Renal cortex interstitium (tissue), 11 donors: ENCODE results near the gene LZTR1. TPM values are rescaled to one million over a fixed set of nuclear protein-coding genes. Genes with fewer than 3 reads are reported as not detected.

Experiments
- DNase-seq, 11 donors: peaks; one replicate each; pipeline ENCODE4 v3.0.0-alpha.2; 2013; ENCODE audit warnings: low read depth in 9 of 11, low spot score in 4 of 11; ENCODE audit errors: extremely low read depth in 1 of 11
- polyA plus RNA-seq, 3 donors: library from polyadenylated mRNA; unstranded; fragments of 120-200 nt; gene quantifications; one replicate each; pipeline ENCODE4 v1.2.1, GENCODE V29; 2013; ENCODE audit not compliant: insufficient read length in 3 of 3

LZTR1 gene
- polyA plus RNA-seq, 3 donors = 44.4 to 64.1 (median 50.3) TPM

GRCh38 chr22:20945578-20945934, 36.5 kb upstream of the LZTR1 start:
- no peak for DNase-seq

GRCh38 chr22:20946080-20946986, 35.8 kb upstream of the LZTR1 start:
- no peak for DNase-seq

- no peak for DNase-seq
These were observed 35.1 kb upstream of the LZTR1 start for GRCh38 chr22:20946991-20947390.

DNA sequence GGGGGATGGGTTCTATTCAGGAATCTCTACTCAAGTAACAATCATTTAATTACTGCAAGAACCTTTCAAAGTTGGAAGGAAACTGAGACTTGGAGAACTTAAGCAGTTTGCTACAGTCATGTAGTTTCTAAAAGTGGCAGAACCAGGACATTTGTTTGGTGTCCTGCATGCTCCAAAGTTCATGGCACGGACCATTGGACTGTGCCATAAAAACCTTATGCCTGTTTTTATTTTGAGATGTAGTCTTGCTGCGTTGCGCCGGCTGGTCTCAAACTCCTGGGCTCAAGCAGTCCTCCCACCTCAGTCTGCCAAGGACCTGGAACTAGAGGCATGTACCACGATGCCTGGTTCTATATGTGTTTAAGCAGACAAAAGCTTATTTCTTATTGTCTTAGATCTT, 33.6 kb upstream of the LZTR1 start:
- DNase-seq = no peak

- DNase-seq = no peak
These were observed 33.1 kb upstream of the LZTR1 start for GRCh38 chr22:20948989-20949388.

DNA sequence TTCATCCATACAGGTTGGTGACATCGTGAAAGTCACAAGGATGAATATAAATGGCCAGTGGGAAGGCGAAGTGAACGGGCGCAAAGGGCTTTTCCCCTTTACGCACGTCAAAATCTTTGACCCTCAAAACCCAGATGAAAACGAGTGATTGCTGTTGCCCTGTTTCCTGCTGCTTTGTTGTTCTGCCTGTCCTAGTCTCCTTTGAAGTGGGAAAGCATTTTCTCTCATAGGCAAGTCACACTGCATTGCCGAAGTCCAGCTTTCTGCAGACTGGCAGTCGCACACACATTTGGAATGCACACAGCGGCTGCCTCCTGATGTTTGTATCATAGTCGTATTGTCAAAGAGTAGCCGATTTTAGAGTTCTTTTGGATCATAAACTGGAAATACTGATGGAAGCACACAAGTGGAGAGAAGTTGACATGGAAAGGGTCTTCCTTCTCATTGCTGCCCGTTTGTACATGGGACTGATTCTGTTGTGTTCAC, 32.4 kb upstream of the LZTR1 start:
- no peak for DNase-seq

DNA sequence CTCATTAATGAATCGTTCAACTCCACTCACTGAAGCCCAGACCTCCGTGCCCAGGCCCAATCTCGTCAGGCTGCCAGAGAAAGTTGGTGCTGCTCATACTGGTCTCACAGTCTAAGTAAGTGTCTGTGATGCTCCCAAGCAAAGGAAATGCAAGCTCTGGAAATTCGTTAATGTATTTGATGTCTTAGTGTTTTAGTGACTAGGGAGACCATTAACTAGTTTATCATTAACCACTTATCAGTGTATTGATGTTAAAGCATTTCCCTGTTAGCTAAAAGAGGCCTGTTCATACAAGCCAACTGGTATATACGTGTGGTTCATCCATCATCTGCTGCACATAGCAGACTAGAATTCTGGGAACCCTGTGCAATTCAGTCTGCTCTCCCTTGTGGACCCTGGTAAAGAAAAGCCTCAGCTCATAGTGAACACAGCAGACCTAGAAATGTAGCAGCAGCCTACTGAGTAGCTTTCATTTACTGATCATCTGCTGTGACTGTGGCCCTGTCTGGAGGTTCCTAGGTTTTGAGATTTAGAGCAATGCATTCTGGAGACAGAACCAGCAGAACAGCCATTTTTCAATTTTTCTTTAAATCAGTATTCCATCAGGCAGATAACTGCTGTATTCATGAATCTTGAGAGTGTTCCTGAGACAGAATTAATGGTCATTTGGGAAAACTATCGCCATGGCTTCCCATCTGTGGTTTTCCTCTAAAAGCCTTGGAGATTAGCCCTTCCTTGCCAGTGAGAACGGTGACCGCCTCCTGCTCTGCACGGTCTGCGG, 30.8 kb upstream of the LZTR1 start:
- no peak for DNase-seq

DNA sequence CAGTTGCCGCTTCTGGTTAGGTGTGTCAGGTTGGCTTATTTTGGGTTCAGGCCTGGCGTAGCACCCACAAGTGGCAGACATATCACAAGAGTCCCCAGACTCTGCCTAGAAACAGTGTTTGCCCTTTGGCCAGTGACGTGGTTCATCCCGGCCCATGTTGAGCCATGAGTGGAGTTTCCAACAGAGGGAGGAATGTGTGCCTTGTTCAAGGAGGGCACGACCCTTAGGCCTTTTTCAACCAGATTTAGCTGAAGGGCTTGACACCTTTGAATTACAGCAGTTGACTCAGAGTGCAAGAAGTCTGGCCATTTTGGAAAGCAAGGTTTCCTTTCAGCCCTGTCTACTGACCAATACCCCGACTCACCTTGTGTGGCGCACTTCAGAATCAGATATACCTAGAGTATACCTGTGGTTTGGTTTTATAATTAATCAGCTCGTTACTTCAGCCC, 30.1 kb upstream of the LZTR1 start:
- no peak for DNase-seq

- no peak for DNase-seq
These were observed 29.4 kb upstream of the LZTR1 start for GRCh38 chr22:20952544-20953341.

DNA sequence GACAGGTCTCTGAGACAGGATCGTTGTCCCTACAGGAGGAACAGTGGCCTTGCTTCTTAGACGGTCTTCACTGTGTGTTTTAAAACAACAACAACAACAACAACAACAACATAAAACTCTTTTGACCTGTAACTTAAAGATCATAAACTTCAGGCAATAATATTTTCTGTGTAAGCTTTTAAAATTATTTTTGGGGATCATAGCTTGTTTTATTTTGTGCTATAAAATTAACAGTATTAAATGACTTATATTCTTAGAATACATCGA, 28.8 kb upstream of the LZTR1 start:
- no peak for DNase-seq

- DNase-seq = no peak
These were observed 28.2 kb upstream of the LZTR1 start for GRCh38 chr22:20953668-20954500.

- DNase-seq = no peak
These were observed 26.5 kb upstream of the LZTR1 start for GRCh38 chr22:20955548-20955947.

GRCh38 chr22:20956258-20957101, 25.6 kb upstream of the LZTR1 start:
- no peak for DNase-seq

GRCh38 chr22:20957102-20957682, 24.9 kb upstream of the LZTR1 start:
- DNase-seq = no peak

- DNase-seq = no peak
These were observed 24.2 kb upstream of the LZTR1 start for GRCh38 chr22:20957683-20958431.

DNA sequence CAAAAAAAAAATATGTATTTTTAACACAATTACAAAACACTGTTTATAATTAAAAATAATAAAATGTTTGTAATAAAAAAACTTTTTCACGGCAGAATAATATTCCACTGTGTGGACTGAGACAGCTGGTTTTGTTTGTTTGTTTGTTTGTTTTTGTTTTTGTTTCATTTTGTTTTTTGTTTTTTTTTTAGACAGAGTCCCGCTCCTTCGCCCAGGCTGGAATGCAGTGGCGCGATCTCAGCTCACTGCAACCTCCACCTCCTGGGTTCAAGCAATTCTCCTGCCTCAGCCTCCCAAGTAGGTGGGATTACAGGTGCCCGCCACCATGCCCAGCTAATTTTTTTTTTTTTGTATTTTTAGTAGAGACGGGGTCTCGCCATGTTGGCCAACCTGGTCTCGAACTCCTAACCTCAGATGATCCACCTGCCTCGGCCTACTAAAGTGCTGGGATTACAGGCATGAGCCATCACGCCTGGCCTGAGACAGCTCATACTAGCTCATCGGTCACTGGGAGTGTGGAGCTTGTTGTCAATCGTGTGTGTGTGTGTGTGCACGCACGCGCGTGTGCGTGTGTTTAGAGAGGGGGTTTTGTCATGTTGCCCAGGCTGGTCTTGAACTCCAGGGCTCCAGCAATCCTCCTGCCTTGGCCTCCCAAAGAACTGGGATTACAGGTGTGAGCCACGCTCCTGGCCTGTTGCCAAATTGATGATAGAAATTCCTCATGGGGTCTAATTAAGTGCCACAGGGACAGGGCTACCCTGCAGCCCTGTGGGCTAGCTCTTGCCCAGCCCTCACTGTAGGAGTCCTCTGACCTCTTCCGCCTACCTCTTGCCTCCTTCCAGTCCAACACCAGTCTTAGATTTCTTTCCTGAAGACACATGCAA, 22.3 kb upstream of the LZTR1 start:
- DNase-seq = no peak
